Memory B cell (primary cell): Measurements from ENCODE around the gene ILKAP.

Experiments
- ATAC-seq: fragments of 150-1000 bp; cut with Tn5 transposase; 2 replicates; pipeline ENCODE4 v1.10.0; 2021; ENCODE audit warnings: low read depth, mild to moderate bottlenecking, moderate library complexity
- DNase-seq, 2 donors: peaks; one replicate each; pipeline ENCODE4 v3.0.0; 2022; ENCODE audit warnings: low spot score in 2 of 2
- H3K27ac Mint-ChIP-seq: one replicate; pipeline ENCODE4 v1.8.0; 2022; ENCODE audit warnings: mild to moderate bottlenecking, moderate library complexity, mixed read lengths
- H3K27me3 Mint-ChIP-seq: one replicate; pipeline ENCODE4 v1.8.0; 2022; ENCODE audit warnings: mixed read lengths
- H3K36me3 Mint-ChIP-seq: one replicate; pipeline ENCODE4 v1.8.0; 2022; ENCODE audit warnings: mild to moderate bottlenecking, mixed read lengths
- H3K4me1 Mint-ChIP-seq: one replicate; pipeline ENCODE4 v1.8.0; 2022; ENCODE audit warnings: mixed read lengths
- H3K4me3 Mint-ChIP-seq: one replicate; pipeline ENCODE4 v1.8.0; 2022; ENCODE audit warnings: mild to moderate bottlenecking, moderate library complexity, mixed read lengths
- H3K9me3 Mint-ChIP-seq: one replicate; pipeline ENCODE4 v1.8.0; 2022; ENCODE audit warnings: mixed read lengths

ILKAP gene

DNA sequence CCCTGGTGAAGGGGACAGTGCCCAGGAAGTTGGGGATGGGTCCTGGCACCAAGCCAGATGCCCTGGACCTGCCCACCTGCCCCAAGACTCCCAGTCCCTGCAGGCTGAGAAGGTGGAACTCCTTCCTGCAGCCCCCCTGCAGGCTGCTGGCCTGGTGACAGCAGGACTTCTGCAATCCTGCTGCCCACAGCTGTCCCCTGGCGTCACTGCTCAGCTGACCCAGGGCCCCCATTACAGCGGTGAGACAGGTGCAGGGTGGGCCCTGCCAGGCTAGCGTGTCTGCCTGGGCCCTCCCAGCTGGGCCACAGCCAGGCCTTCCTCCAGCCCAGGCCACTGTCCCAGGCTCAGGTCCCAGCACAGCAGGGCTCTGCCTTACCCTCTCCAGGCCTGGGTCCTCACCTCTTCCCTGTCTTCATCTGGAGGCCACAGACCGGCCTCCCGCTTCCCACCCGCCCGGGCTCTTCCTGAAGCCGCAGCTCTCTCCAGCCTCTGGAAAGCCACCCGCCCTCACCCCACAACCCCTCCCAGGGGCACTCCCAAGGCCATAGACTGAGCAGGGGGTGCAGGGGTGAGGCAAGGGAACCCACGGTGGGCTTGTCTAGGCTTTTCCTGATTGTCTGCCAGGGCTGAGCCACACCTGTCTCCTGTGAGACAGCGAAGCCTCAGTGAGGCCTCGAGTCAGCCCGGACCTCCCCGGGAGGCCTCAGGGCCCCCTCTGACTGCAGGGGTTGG, 53.5 kb downstream of the ILKAP start:
- Mint-ChIP-seq H3K9me3 (peaks cover 3% of the 10 kb centered on the region), H3K27me3 (no peaks in the 10 kb centered on the region), H3K4me1 (no peaks in the 10 kb centered on the region), H3K4me3 (no peak overlapping the region), H3K36me3 (no peaks in the 10 kb centered on the region), H3K27ac (no peak overlapping the region)
- DNase-seq (no peak), ATAC-seq (no peak)

DNA sequence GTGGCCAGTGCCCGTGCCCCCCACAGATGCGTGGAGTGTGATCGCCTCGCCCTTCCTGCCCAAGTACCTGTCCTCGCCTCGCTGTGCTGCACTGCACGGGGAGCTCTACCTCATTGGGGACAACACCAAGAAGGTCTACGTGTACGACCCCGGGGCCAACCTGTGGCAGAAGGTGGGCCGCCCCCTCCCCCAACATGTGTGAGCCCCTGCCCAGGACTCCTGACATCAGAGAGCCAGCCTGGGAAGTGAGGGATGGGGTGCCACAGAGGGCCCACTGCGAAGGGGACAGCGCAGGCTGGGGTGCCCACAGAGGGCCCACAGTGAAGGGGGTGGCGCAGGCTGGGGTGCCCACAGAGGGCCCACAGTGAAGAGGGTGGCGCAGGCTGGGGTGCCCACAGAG, 54.5 kb downstream of the ILKAP start:
- DNase-seq (no peak), ATAC-seq (no peak)
- Mint-ChIP-seq H3K36me3 (no peaks in the 10 kb centered on the region), H3K27me3 (peaks cover 1% of the 10 kb centered on the region), H3K4me1 (peaks cover 3% of the 10 kb centered on the region), H3K9me3 (no peaks in the 10 kb centered on the region), H3K27ac (no peak overlapping the region), H3K4me3 (no peak overlapping the region)

DNA sequence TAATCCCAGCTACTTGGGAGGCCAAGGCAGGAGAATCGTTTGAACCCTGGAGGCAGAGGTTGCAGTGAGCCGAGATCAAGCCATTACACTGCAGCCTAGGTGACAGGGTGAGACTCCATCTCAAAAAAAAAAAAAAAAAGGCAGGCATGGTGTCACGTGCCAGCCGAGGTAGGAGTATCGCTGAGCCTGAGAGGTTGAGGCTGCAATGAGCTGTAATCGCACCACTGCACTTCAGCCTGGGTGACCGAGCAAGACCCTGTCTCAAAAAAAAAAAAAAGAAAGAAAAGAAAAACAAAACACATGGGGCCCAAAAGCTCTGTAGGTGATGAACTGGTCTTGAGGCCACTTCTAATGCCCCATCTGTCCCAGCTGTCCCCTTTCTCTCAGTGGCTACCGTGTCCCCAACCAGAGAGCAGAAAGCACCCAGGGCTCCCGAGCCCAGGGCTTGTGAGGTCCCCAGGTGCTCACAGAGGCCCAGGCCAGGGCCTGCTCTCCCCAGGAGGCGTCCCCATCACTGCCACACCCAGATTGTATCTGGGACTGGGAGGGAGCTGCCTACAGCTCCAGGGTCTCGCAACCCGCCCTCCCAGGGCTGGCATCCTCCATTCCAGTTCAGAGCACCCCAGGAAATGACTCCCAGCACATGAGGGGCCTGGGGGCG, 56.5 kb downstream of the ILKAP start:
- no peak overlapping the region for H3K27ac Mint-ChIP-seq
- no peak for ATAC-seq

DNA sequence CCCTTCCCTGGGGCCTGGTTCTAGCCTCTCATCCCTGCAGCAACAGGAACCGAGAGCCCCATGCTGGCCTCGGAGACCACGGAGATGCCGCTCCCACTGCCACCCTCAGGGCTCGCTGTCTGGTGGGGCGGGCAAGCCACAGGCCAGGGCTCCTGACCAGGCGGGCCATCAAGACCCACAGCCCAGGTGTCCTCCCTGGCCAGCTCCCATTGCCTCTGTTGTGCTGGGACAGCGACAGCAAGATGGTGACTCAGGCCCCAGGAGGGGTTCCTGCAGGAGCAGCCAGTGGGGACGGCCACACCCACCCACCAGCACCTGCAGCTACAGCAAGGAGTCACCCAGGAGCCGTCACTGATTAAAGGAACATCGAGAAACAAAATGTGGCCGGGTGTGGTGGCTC, 57.6 kb downstream of the ILKAP start:
- ATAC-seq = no peak
- Mint-ChIP-seq H3K4me1 (peaks cover 8% of the 10 kb centered on the region), H3K9me3 (no peaks in the 10 kb centered on the region), H3K36me3 (no peaks in the 10 kb centered on the region), H3K27me3 (peaks cover 1% of the 10 kb centered on the region), H3K27ac (no peak overlapping the region), H3K4me3 (no peak overlapping the region)
- DNase-seq = no peak

More for the DNA sequence above, 56.5 kb downstream of the ILKAP start:
- DNase-seq = no peak
- Mint-ChIP-seq H3K4me1 (peaks cover 3% of the 10 kb centered on the region), H3K9me3 (no peaks in the 10 kb centered on the region), H3K4me3 (no peak overlapping the region), H3K36me3 (no peaks in the 10 kb centered on the region), H3K27me3 (peaks cover 1% of the 10 kb centered on the region)

DNA sequence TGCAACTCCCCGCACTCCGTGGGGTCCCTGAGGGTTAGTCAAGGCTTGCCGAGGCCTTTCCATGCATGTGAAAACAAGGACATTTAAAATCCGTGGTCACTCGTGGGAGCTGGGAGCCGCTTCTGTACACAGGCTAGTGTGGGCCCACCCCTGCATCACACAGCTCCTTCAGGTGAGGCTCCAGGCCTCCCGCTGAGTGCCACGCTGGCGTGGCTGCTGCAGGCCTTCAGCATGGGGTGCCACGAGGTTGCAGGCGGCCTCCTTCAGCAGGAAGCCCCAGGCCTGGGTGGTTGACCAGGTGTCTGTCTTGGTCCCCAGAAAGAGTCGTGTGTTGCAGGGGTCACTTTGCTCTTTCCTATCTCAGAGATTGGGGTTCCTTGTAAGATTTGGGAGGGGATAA, 58.4 kb downstream of the ILKAP start:
- ATAC-seq = no peak
- Mint-ChIP-seq H3K27ac (no peak overlapping the region), H3K4me3 (no peak overlapping the region)

DNA sequence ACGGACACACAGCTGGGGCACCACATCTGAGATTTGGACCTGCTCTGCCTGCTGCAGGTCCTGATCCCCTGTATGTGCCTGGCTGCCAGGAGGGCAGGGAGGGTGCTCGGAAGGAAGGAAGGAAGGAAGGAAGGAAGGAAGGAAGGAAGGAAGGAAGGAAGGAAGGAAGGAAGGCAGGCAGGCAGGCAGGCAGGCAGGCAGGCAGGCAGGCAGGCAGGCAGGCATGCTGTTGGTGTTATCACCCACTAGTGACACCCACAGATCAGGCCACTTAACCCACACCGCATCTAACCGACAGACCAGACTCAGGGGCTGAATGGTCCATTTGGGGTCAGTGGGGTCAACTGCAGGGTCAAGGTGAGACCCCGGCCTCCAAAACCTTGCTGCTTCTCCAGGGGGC, 59.2 kb downstream of the ILKAP start:
- no peak for ATAC-seq
- Mint-ChIP-seq H3K27ac (no peak overlapping the region), H3K4me3 (no peak overlapping the region), H3K27me3 (peaks cover 1% of the 10 kb centered on the region), H3K9me3 (no peaks in the 10 kb centered on the region), H3K4me1 (peaks cover 10% of the 10 kb centered on the region), H3K36me3 (no peaks in the 10 kb centered on the region)
- DNase-seq = no peak

More for the DNA sequence above, 58.4 kb downstream of the ILKAP start:
- DNase-seq = no peak
- H3K9me3 Mint-ChIP-seq = no peaks in the 10 kb centered on the region
- H3K4me1 Mint-ChIP-seq = peaks cover 8% of the 10 kb centered on the region
- peaks cover 1% of the 10 kb centered on the region for H3K27me3 Mint-ChIP-seq
- no peaks in the 10 kb centered on the region for H3K36me3 Mint-ChIP-seq

DNA sequence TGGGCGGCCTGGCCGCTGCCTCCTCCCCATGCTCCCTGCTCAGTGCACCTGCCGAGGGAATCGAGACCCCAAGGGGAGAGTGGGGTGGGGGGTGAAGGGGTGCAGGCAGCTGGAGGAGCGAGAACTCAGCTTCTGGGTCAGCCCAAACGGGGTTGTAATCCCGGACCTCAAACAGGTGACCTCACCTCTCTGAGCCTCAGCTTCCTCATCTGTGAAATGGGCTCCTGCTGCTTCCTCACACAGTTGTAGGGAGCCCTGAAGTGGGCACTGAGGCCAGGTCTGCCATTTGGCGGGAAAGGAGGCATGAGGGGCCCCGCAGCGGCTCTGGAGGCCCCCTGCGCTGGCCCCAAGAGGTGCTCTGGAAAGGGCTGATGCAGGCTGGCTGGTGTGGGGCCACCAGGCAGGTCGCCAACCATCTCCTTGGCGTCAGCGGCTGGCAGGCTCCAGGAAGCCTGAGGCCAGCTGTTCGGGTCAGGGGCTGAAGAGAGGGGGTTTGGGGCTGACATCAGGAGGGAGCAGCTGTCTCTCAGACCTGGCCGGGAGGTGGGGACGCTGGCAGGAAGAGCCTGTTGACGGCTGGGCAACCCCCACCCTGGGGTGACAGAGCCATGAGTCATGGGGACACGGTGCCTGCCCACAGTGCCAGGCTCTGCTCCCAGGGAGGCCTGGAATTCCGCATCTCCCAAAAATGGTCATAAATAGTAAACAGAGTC, 60.1 kb downstream of the ILKAP start:
- no peaks in the 10 kb centered on the region for H3K9me3 Mint-ChIP-seq
- H3K36me3 Mint-ChIP-seq = no peaks in the 10 kb centered on the region
- no peak overlapping the region for H3K27ac Mint-ChIP-seq
- H3K27me3 Mint-ChIP-seq = peaks cover 1% of the 10 kb centered on the region
- no peak for DNase-seq
- no peak for ATAC-seq
- H3K4me1 Mint-ChIP-seq = peaks cover 13% of the 10 kb centered on the region
- no peak overlapping the region for H3K4me3 Mint-ChIP-seq

DNA sequence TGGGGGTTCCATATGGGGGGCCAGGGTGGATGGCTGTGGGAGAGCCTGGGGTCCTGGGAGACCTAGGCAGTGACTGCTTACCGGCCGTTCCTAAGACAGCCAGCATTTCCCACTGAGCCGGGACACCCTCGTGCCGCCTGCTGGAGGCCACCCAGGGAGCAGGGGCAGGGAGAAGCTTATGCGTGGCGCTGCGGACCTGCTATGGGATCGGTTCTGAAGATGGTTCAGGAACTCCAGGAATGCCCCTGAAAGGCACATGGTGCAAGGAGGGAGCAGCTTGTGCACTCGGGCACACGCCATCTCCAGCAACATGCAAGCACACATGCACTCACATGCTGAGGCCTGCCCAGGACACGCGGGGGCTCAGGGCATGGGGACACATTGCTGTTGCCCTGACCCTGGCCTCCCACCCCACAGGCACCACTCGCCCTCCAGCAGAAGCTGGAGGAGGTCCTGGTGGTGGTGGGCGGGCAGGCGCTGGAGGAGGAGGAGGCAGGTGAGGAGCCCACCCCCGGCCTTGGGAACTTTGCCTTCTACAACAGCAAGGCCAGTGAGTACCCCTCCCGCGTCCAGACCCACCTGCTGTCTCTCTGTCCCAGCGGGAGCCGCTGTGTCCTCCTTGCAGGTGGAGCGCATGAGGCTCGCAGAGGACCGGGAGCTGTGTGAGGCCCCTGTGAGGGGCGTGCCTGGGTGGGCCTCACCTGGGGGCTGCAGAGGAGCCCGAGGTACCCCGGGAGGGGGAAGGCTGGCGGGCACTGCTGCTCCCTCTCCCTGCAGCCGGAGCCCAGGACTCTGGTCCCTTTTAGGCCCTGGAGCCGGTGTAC, 60.9 kb downstream of the ILKAP start:
- no peak for ATAC-seq
- no peak for DNase-seq
- no peaks in the 10 kb centered on the region for H3K9me3 Mint-ChIP-seq
- peaks cover 19% of the 10 kb centered on the region for H3K4me1 Mint-ChIP-seq
- H3K4me3 Mint-ChIP-seq = no peak overlapping the region
- H3K27me3 Mint-ChIP-seq = peaks cover 1% of the 10 kb centered on the region
- no peak overlapping the region for H3K27ac Mint-ChIP-seq
- no peaks in the 10 kb centered on the region for H3K36me3 Mint-ChIP-seq

DNA sequence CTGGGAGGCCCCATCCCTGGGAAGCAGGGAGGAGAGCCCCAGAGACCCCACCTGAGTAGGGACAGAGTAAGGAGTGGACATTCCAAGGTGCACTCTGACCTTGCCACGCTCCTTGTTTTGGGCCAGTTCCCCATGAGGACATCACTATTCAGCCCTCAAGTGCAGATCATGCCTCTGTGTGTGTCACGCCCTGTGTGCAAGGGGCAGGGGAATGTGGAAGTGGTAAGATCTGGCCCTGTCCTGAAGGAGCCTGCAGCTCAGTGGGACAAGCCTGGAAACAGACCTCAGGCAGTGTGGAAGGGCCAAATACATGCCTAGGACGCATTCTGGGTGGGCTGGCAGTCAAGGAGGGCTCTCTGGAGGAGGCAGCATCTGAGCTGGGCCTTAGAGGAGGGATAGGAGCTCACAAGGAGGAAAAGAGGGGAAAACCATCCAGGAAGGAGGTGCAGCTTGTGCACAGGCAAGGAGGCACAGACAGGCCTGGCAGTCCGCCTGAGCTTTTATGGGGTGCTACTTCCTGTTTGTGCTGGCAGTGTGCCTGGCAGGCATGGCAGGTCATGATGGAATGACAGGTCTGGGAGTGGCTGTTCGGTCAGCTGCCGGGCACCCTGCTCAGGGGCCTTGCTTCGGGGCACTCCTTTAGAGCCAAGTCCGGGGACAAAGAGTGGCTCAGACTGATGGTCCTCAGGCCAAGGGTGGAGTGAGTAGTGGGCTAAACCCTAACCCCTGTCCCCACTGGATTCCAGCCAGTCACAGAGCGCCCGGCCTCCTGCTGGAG, 61.8 kb downstream of the ILKAP start:
- ATAC-seq (no peak), DNase-seq (no peak)
- no peak overlapping the region for H3K4me3 Mint-ChIP-seq
- peaks cover 1% of the 10 kb centered on the region for H3K27me3 Mint-ChIP-seq
- no peak overlapping the region for H3K27ac Mint-ChIP-seq
- no peaks in the 10 kb centered on the region for H3K9me3 Mint-ChIP-seq
- no peaks in the 10 kb centered on the region for H3K36me3 Mint-ChIP-seq
- H3K4me1 Mint-ChIP-seq = peaks cover 21% of the 10 kb centered on the region

DNA sequence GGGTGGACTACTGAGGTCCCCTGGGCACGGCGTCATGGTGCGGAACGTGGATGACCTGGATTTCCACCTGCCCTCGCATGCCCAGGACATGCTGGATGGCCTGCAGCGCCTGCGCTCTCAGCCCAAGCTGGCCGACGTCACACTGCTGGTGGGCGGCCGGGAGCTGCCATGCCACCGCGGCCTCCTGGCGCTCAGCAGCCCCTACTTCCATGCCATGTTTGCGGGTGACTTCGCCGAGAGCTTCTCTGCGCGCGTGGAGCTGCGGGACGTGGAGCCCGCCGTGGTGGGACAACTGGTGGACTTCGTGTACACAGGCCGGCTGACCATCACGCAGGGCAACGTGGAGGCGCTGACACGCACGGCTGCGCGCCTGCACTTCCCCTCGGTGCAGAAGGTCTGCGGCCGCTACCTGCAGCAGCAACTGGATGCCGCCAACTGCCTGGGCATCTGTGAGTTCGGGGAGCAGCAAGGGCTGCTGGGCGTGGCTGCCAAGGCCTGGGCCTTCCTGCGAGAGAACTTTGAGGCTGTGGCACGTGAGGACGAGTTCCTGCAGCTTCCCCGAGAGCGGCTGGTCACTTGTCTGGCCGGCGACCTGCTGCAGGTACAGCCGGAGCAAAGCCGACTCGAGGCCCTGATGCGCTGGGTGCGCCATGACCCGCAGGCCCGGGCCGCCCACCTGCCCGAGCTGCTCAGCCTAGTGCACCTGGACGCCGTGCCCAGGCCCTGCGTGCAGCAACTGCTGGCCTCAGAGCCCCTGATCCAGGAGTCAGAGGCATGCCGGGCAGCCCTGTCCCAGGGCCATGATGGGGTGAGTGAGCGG, 62.6 kb downstream of the ILKAP start:
- Mint-ChIP-seq H3K27ac (no peak overlapping the region), H3K27me3 (peaks cover 1% of the 10 kb centered on the region), H3K4me1 (peaks cover 24% of the 10 kb centered on the region), H3K36me3 (no peaks in the 10 kb centered on the region), H3K4me3 (no peak overlapping the region), H3K9me3 (no peaks in the 10 kb centered on the region)
- no peak for DNase-seq
- ATAC-seq = no peak

DNA sequence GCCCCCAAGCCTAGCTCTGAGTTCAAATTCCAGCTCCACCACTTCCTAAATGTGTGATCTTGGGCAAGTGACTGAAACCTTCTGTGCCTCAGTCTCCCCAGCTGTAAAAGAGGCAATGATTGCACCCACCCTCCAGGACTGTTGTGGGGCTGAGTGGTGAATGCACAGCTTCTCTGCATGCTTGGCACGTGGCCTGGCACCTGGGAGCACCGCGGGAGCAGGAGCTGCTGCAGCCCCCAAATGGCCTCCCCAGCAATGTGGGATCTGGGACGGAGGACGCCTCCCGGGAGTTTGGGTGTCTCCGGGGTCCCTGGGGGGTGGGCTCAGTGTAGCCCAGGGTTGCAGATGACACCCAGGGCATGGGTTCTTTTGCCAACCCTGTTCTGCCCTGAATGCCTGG, 63.5 kb downstream of the ILKAP start:
- peaks cover 24% of the 10 kb centered on the region for H3K4me1 Mint-ChIP-seq
- H3K4me3 Mint-ChIP-seq = peak overlapping the region; percentile 58
- H3K36me3 Mint-ChIP-seq = no peaks in the 10 kb centered on the region
- no peak overlapping the region for H3K27ac Mint-ChIP-seq
- DNase-seq = no peak
- H3K9me3 Mint-ChIP-seq = no peaks in the 10 kb centered on the region
- ATAC-seq = no peak
- peaks cover 1% of the 10 kb centered on the region for H3K27me3 Mint-ChIP-seq

DNA sequence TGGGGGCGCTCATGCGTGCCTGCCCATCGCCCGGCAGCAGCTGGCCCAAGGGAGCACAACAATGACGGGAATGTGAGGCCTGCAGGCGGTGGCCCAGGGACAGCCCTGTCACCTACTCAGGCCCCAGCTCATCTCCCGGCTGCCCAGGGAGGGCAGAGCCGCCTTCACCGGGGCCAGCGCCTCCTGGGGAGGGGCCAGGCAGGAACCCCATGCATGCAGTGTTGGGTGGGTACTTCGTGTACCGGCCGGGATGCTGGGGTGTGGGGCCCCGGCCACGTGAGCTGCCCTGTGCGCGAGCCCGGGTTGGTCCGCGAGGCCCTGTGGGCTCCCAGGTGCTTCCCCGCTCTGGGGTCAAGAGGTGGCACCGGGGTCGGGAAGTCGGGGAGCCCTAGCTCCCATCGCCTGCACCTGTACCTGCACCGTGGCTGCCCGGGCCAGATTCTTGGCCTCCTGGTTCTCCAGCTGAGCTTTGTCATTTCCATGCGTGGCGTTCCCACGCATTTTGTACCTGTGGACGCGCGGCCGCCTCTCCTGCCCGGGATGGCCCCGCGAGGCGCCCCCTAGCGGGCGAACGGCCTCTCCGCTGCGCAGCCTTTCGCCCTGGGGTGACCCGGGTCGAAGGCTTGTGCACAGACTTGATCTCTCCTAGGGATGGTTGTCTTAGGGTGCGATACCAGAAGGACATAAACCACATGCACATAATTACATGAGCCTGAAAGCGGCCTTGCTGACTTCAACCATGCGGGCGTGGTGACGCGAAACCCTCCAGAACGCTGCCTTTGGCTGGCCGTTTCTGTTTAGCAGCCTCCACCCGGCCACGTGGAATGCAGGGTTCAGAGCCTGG, 64.1 kb downstream of the ILKAP start:
- no peaks in the 10 kb centered on the region for H3K36me3 Mint-ChIP-seq
- H3K27ac Mint-ChIP-seq = no peak overlapping the region
- peak; percentile 43 to 47 for DNase-seq
- peak; percentile 68 for ATAC-seq
- H3K9me3 Mint-ChIP-seq = no peaks in the 10 kb centered on the region
- peak overlapping the region; percentile 58 for H3K4me3 Mint-ChIP-seq
- peaks cover 24% of the 10 kb centered on the region for H3K4me1 Mint-ChIP-seq
- H3K27me3 Mint-ChIP-seq = peaks cover 1% of the 10 kb centered on the region
